BLaER1 (cell line): ENCODE results near the gene CNPY4.
A peak's percentile ranks its signal among the peaks of the same experiment; 100 is the strongest.

Experiments used
- H3K27ac ChIP-seq: shearing (Covaris generic); formaldehyde crosslinking; 2 replicates; pipeline ENCODE4 v1.8.1; 2022
- H3K27me3 ChIP-seq: shearing (Covaris generic); formaldehyde crosslinking; 2 replicates; pipeline ENCODE4 v1.8.1; 2022
- H3K36me3 ChIP-seq: shearing (Covaris generic); formaldehyde crosslinking; 2 replicates; pipeline ENCODE4 v1.8.1; 2022
- H3K4me1 ChIP-seq: shearing (Covaris generic); formaldehyde crosslinking; 2 replicates; pipeline ENCODE4 v1.8.1; 2022
- H3K4me2 ChIP-seq: shearing (Covaris generic); formaldehyde crosslinking; 2 replicates; pipeline ENCODE4 v1.8.1; 2022
- H3K4me3 ChIP-seq: shearing (Covaris generic); formaldehyde crosslinking; 2 replicates; pipeline ENCODE4 v1.8.1; 2022
- H3K9ac ChIP-seq: shearing (Covaris generic); formaldehyde crosslinking; 2 replicates; pipeline ENCODE4 v1.8.1; 2022
- H3K9me3 ChIP-seq: shearing (Covaris generic); formaldehyde crosslinking; 2 replicates; pipeline ENCODE4 v1.8.1; 2022
- H4K20me1 ChIP-seq: shearing (Covaris generic); formaldehyde crosslinking; 2 replicates; pipeline ENCODE4 v1.8.1; 2022
- Cebpa-rat ChIP-seq: shearing (Covaris generic); IDR thresholded peaks from 2 replicates; pipeline ENCODE4 v1.8.1; 2022

The CNPY4 gene

GRCh38 chr7:100115026-100115425 lies 4.4 kb upstream of the CNPY4 start:
- Histone ChIP-seq H3K27ac (no peak overlapping the region), H4K20me1 (no peaks in the 10 kb centered on the region), H3K27me3 (no peaks in the 10 kb centered on the region), H3K4me2 (no peak overlapping the region), H3K9me3 (no peaks in the 10 kb centered on the region), H3K9ac (no peak overlapping the region), H3K4me3 (no peak overlapping the region), H3K36me3 (peaks cover 60% of the 10 kb centered on the region), H3K4me1 (peaks cover 29% of the 10 kb centered on the region)
- TF ChIP-seq Cebpa-rat: no peak

GRCh38 chr7:100118388-100119071 lies 904 bp upstream of the CNPY4 start:
- peaks cover 20% of the 10 kb centered on the region for H3K4me1 ChIP-seq
- H3K4me2 ChIP-seq: peak overlapping the region; percentile 95
- H3K9me3 ChIP-seq: no peaks in the 10 kb centered on the region
- TF ChIP-seq Cebpa-rat: no peak
- peak overlapping the region; percentile 81 for H3K4me3 ChIP-seq
- H3K36me3 ChIP-seq: peaks cover 37% of the 10 kb centered on the region
- peak overlapping the region; percentile 96 for H3K27ac ChIP-seq
- no peaks in the 10 kb centered on the region for H3K27me3 ChIP-seq
- H4K20me1 ChIP-seq: no peaks in the 10 kb centered on the region
- peak overlapping the region; percentile 91 for H3K9ac ChIP-seq

DNA sequence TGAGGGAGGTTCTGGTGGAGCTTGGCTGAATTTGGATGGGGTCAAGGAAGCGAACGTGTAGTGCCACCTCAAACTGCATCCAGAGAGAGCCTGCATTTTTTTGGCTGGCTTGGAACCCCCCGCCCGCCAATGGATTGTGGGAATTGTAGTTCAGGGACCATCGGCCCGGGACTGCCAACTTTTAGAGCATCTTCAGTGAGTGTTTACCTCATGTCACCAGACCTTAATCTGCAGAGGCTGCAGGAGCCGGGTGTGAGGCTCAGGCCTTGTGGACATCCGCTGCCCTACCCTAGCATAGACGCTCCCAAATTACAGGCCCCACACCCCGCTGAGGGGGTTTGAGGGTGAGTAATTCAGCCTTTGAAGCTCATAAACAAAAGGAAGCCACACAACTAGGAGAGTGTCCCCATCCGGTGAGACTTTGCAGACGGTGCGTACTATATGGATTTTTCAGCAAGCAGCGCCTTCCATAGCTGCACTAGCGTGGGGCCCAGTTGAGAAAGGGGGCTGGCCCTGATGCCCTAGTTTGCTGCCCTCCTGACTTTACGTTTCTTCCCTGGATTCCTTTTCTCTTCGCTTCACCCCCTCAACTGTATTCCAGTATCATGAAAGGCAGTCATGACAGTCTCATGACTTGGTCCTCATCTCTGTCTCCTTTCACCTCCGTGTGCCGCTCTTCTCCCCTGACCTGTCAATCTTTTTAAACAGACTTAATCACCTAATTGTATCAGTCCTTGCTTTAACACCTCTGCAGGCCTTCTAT lies 717 bp downstream of the CNPY4 start:
- Histone ChIP-seq H3K9ac (peak overlapping the region; percentile 91), H3K36me3 (peaks cover 37% of the 10 kb centered on the region), H4K20me1 (no peaks in the 10 kb centered on the region), H3K4me3 (peak overlapping the region; percentile 81), H3K27me3 (no peaks in the 10 kb centered on the region), H3K4me2 (peak overlapping the region; percentile 95), H3K9me3 (no peaks in the 10 kb centered on the region), H3K27ac (peak overlapping the region; percentile 96; the same call in 1 of the 2 replicates), H3K4me1 (peaks cover 36% of the 10 kb centered on the region)
- no peak for TF ChIP-seq Cebpa-rat

DNA sequence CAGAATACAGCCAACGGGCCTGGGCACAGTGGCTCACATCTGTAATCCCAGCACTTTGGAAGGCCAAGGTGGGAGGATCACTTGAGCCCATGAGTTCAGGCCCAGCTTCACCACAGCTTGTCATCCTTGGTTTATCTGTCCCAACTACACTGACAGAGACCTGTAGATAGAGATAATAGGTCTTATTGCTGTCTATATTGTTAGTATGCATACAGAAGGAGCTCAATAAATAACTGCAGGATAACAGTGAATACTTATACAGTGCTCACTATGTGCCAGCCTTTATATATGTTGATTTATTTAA lies 1.3 kb downstream of the CNPY4 start:
- Histone ChIP-seq H3K9me3 (no peaks in the 10 kb centered on the region), H3K36me3 (peaks cover 36% of the 10 kb centered on the region), H3K4me2 (peak overlapping the region; percentile 95), H3K4me3 (peak overlapping the region; percentile 81), H3K27ac (no peak overlapping the region), H3K9ac (peak overlapping the region; percentile 91), H3K4me1 (peaks cover 41% of the 10 kb centered on the region), H3K27me3 (no peaks in the 10 kb centered on the region), H4K20me1 (no peaks in the 10 kb centered on the region)
- TF ChIP-seq Cebpa-rat: no peak

DNA sequence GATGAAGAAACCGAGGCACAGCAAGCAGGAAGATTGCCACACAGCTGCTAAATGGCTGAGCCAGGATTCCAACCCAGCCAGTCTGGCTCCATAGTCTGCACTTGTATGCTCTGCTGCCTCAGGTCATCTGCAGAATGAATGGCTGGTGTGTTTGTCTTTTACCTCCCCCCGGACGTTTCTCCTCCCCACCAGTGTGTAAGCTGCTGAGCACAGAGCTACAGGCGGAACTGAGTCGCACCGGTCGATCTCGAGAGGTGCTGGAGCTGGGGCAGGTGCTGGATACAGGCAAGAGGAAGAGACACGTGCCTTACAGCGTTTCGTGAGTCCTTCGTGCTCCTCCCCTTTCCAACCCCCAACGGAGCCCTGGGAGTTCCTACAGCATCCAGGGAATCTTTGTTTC lies 2.6 kb downstream of the CNPY4 start:
- no peak overlapping the region for H3K4me3 ChIP-seq
- H3K27ac ChIP-seq: no peak overlapping the region
- no peaks in the 10 kb centered on the region for H3K27me3 ChIP-seq
- TF ChIP-seq Cebpa-rat: no peak
- peaks cover 29% of the 10 kb centered on the region for H3K36me3 ChIP-seq
- H3K4me1 ChIP-seq: peaks cover 49% of the 10 kb centered on the region
- H3K4me2 ChIP-seq: no peak overlapping the region
- no peaks in the 10 kb centered on the region for H3K9me3 ChIP-seq
- H3K9ac ChIP-seq: no peak overlapping the region
- no peaks in the 10 kb centered on the region for H4K20me1 ChIP-seq

GRCh38 chr7:100122568-100122967 lies 3.1 kb downstream of the CNPY4 start:
- Histone ChIP-seq H3K4me2 (no peak overlapping the region), H4K20me1 (no peaks in the 10 kb centered on the region), H3K27me3 (peaks cover 2% of the 10 kb centered on the region; the same call in 1 of the 2 replicates), H3K9me3 (no peaks in the 10 kb centered on the region), H3K4me3 (no peak overlapping the region), H3K27ac (no peak overlapping the region), H3K9ac (no peak overlapping the region), H3K4me1 (peaks cover 49% of the 10 kb centered on the region), H3K36me3 (peaks cover 29% of the 10 kb centered on the region)
- no peak for TF ChIP-seq Cebpa-rat

GRCh38 chr7:100124301-100125230 lies 5.1 kb downstream of the CNPY4 start:
- H3K27me3 ChIP-seq: peaks cover 22% of the 10 kb centered on the region; the same call in 1 of the 2 replicates
- H3K27ac ChIP-seq: no peak overlapping the region
- no peak for TF ChIP-seq Cebpa-rat
- no peak overlapping the region for H3K9ac ChIP-seq
- no peaks in the 10 kb centered on the region for H3K9me3 ChIP-seq
- H3K4me1 ChIP-seq: peaks cover 51% of the 10 kb centered on the region
- H3K4me3 ChIP-seq: no peak overlapping the region
- peaks cover 29% of the 10 kb centered on the region for H3K36me3 ChIP-seq
- H3K4me2 ChIP-seq: peak overlapping the region; percentile 40
- H4K20me1 ChIP-seq: no peaks in the 10 kb centered on the region

DNA sequence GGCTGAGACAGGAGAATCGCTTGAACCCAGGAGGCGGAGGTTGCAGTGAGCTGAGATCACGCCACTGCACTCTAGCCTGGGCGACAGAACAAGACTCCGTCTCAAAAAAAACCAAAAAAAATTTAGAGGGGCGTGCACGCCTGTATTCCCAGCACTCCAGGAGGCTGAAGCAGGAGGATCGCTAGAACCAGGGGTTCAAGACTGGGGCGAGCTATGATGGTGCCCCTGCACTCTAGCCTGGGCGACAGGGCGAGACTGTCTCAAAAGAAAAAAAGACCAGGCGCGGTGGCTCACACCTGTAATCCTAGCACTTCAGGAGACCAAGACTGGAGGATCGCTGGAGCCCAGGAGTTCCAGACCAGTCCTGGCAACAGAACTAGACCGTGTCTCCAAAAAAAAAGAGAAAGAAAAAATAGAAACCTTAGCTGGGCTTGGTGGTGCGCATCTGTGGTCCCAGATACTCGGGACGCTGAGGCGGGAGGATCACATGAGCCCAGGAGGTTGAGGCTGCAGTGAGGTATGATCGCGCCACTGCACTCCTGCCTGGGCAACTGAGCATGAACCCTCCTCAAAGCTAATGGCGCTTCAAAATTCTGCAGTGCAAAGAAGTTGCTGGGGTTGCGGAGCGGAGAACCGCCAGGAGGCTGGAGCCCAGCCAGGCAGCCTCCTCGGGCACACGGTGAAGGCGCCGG lies 7.0 kb downstream of the CNPY4 start:
- Histone ChIP-seq H3K4me1 (peaks cover 49% of the 10 kb centered on the region), H3K9ac (peak overlapping the region; percentile 85), H3K36me3 (peaks cover 29% of the 10 kb centered on the region), H3K9me3 (no peaks in the 10 kb centered on the region), H3K27me3 (peaks cover 23% of the 10 kb centered on the region; the same call in 1 of the 2 replicates), H3K27ac (peak overlapping the region; percentile 86), H4K20me1 (no peaks in the 10 kb centered on the region), H3K4me3 (peak overlapping the region; percentile 86), H3K4me2 (peak overlapping the region; percentile 95)
- TF ChIP-seq Cebpa-rat: no peak
